Ovary (tissue), 9 donors: ENCODE data around the gene CHST14. TPM values are rescaled to one million over a fixed set of nuclear protein-coding genes. Genes with fewer than 3 reads are reported as not detected.

Source experiments
- DNase-seq, 5 donors: peaks; one replicate each; pipeline ENCODE4 v3.0.0-alpha.2; 2019 to 2020
- H3K27ac ChIP-seq, 2 donors: fragments of 200-600 bp; one replicate each; pipeline versions ENCODE4 v1.5.1 to v1.8.0; 2019 to 2022
- H3K27me3 ChIP-seq: fragments of 200-600 bp; one replicate; pipeline ENCODE4 v1.8.0; 2022
- H3K36me3 ChIP-seq: fragments of 200-600 bp; sonication (generic); one replicate; pipeline ENCODE4 v1.5.1; 2019
- H3K4me1 ChIP-seq: one replicate; pipeline ENCODE4 v1.8.1; 2013; ENCODE audit warnings: mild to moderate bottlenecking, moderate library complexity; ENCODE audit not compliant: insufficient read depth
- H3K4me3 ChIP-seq: fragments of 200-600 bp; sonication (generic); one replicate; pipeline ENCODE4 v1.5.1; 2017
- H3K9me3 ChIP-seq, 2 donors: fragments of 200-600 bp in 1 of 2; sonication (generic) in 1 of 2; one replicate each; pipeline versions ENCODE4 v1.5.1 to v1.8.1; 2013 to 2019; ENCODE audit warnings: mild to moderate bottlenecking in 1 of 2, moderate library complexity in 1 of 2
- CTCF ChIP-seq, 3 donors: fragments of 450-650 bp in 2 of 3; fragments of 200-600 bp in 1 of 3; IDR thresholded peaks; one replicate each; pipeline versions ENCODE4 v1.5.1 to v1.8.0; 2016 to 2022; ENCODE audit warnings: antibody characterized with exemption in 3 of 3, mild to moderate bottlenecking in 1 of 3
- EP300 ChIP-seq: sonication (generic); formaldehyde crosslinking; IDR thresholded peaks from one replicate; pipeline ENCODE4 v1.6.1; 2017; ENCODE audit warnings: antibody characterized with exemption
- POLR2A ChIP-seq: fragments of 450-650 bp; IDR thresholded peaks from one replicate; pipeline ENCODE4 v1.6.1; 2017; ENCODE audit warnings: antibody characterized with exemption, mild to moderate bottlenecking, moderate library complexity
- WGBS, 3 donors: extraction: QIAGEN DNeasy Blood & Tissue Kit in 1 of 3; methylation state at CpG; one replicate each; pipeline versions ENCODE4 v1.1.5 to v1.1.7; 2013 to 2017; 5-methylcytosine and 5-hydroxymethylcytosine counted together
- intact Hi-C, 4 donors: fragments of 100-400 bp; cut with DNase I; formaldehyde crosslinking; loops; one replicate each; pipeline versions ENCODE4 v1.11.0 to v1.15.1; 2022 to 2023
- polyA plus RNA-seq, 2 donors: library from polyadenylated mRNA; stranded (reverse); fragments of 200-250 nt in 1 of 2; fragments of 350-450 nt in 1 of 2; fragmentation: Illumina TruSeq in 1 of 2; extraction: RNeasy Lipid Tissue Mini Kit (QIAGEN cat#74804) in 1 of 2; gene quantifications; one replicate each; pipeline ENCODE4 v1.2.3, GENCODE V29; 2013 to 2014
- total RNA-seq, 7 donors: library from RNA; depleted of rRNA in 2 of 7; stranded (reverse); fragments of >200 nt in 2 of 7; fragmentation: NEBNext Ultra II Directional in 3 of 7; extraction: Animal tissue kit (Norgen Biotek cat#: 25700) in 3 of 7; gene quantifications; one replicate each; pipeline versions ENCODE4 v1.1.0 to v1.2.4, GENCODE V29; 2016 to 2023
- donor health status: DM: no; HTN: no; CAD: no; lungs with moderate emphysema.
- donor health status: DM: no; HTN: no; CAD: no.
- donor health status: Bipolar disorder and iron deficiency.
- donor health status: DM: yes; HTN: yes; CAD: no.
- donor health status: DM: no; HTN: no; CAD: no.
- donor health status: DM: yes; HTN: yes; CAD: no.

CHST14 gene
- total and polyA plus RNA-seq, 9 donors: 8.2 to 28.3 (median 23.8) TPM

- no peak overlapping the region for H3K4me3 ChIP-seq
- no peak for TF ChIP-seq POLR2A
- no peak for TF ChIP-seq CTCF (IDR thresholded peaks at IDR 0.05)
- TF ChIP-seq EP300: no peak
- no peaks in the 10 kb centered on the region for H3K9me3 ChIP-seq
- DNase-seq: peak in 1 of 5 donors; percentile 29
- H3K27ac ChIP-seq: no peak overlapping the region
- no peaks in the 10 kb centered on the region for H3K4me1 ChIP-seq
- WGBS, 3 donors: 93 to 95% (median 94%) methylated on average over 21 of the region's 21 CpGs
- no peaks in the 10 kb centered on the region for H3K27me3 ChIP-seq
- H3K36me3 ChIP-seq: no peaks in the 10 kb centered on the region
- intact Hi-C loops: loop anchor here in 1 of 4 donors (10.0 kb wide), 1 partner anchor 53 kb away; no protein-coding TSS in a partner anchor
Measured at GRCh38 chr15:40461958-40462357, 8.8 kb upstream of the CHST14 start.

- intact Hi-C loops: loop anchor here in 1 of 4 donors (10.0 kb wide), 1 partner anchor 52 kb away; no protein-coding TSS in a partner anchor
- Histone ChIP-seq H3K4me3 (no peak overlapping the region), H3K36me3 (no peaks in the 10 kb centered on the region), H3K27me3 (no peaks in the 10 kb centered on the region), H3K9me3 (no peaks in the 10 kb centered on the region), H3K27ac (no peak overlapping the region), H3K4me1 (no peaks in the 10 kb centered on the region)
- WGBS, 3 donors: 60 to 96% (median 91%) methylated on average over 2 of the region's 2 CpGs
- TF ChIP-seq CTCF (IDR thresholded peaks at IDR 0.05): no peak
- TF ChIP-seq EP300: no peak
- TF ChIP-seq POLR2A: no peak
- DNase-seq: no peak
Measured at GRCh38 chr15:40463279-40463678, 7.5 kb upstream of the CHST14 start.

GRCh38 chr15:40463886-40464545 is 6.8 kb upstream of the CHST14 start:
- TF ChIP-seq POLR2A: no peak
- no peak for TF ChIP-seq EP300
- no peak for TF ChIP-seq CTCF (IDR thresholded peaks at IDR 0.05)
- DNase-seq: no peak
- no peaks in the 10 kb centered on the region for H3K4me1 ChIP-seq
- no peaks in the 10 kb centered on the region for H3K36me3 ChIP-seq
- no peak overlapping the region for H3K4me3 ChIP-seq
- WGBS, 3 donors: 79 to 89% (median 86%) methylated on average over 13 to 14 of the region's 14 CpGs
- no peak overlapping the region for H3K27ac ChIP-seq
- no peaks in the 10 kb centered on the region for H3K9me3 ChIP-seq
- intact Hi-C loops: loop anchor here in 1 of 4 donors (10.0 kb wide), 1 partner anchor 51 kb away; no protein-coding TSS in a partner anchor
- no peaks in the 10 kb centered on the region for H3K27me3 ChIP-seq

- no peaks in the 10 kb centered on the region for H3K4me1 ChIP-seq
- WGBS, 3 donors: 94 to 98% (median 94%) methylated on average over 3 of the region's 3 CpGs
- no peaks in the 10 kb centered on the region for H3K36me3 ChIP-seq
- intact Hi-C loops: loop anchor here in 1 of 4 donors (10.0 kb wide), 1 partner anchor 50 kb away; no protein-coding TSS in a partner anchor
- DNase-seq: no peak
- no peaks in the 10 kb centered on the region for H3K27me3 ChIP-seq
- H3K9me3 ChIP-seq: no peaks in the 10 kb centered on the region
- no peak overlapping the region for H3K4me3 ChIP-seq
- no peak overlapping the region for H3K27ac ChIP-seq
- TF ChIP-seq CTCF (IDR thresholded peaks at IDR 0.05): no peak
- TF ChIP-seq POLR2A: no peak
- no peak for TF ChIP-seq EP300
Measured at GRCh38 chr15:40464595-40465185, 6.1 kb upstream of the CHST14 start.
